Neural cell (in vitro differentiated cells): ENCODE measurements around the gene POLE3.

ENCODE experiments used
- EP300 ChIP-seq: fragments of 450-650 bp; conservative IDR thresholded peaks from 2 replicates; pipeline ENCODE4 v1.6.1; 2014; ENCODE audit warnings: antibody characterized with exemption, mild to moderate bottlenecking, moderate library complexity; ENCODE audit not compliant: poor library complexity, severe bottlenecking
- EZH2 ChIP-seq: fragments of 200-600, 300-800 bp; shearing (Covaris generic), sonication (generic); IDR thresholded peaks from 2 replicates; pipeline ENCODE4 v1.6.1; 2014; ENCODE audit warnings: antibody characterized with exemption, low read length, borderline replicate concordance, mild to moderate bottlenecking; ENCODE audit not compliant: insufficient read depth, poor library complexity, severe bottlenecking
- POLR2AphosphoS5 ChIP-seq: IDR thresholded peaks from 2 replicates; pipeline ENCODE4 v1.6.1; 2012
- RAD21 ChIP-seq: fragments of 450-650 bp; conservative IDR thresholded peaks from 2 replicates; pipeline ENCODE4 v1.6.1; 2014; ENCODE audit warnings: antibody characterized with exemption, mild to moderate bottlenecking, moderate library complexity
- TAF1 ChIP-seq: IDR thresholded peaks from 2 replicates; pipeline ENCODE4 v1.6.1; 2012; ENCODE audit warnings: low read depth
- TF ChIP-seq, protein P1 (sequence below): fragments of 450-650 bp; IDR thresholded peaks from 2 replicates; pipeline ENCODE4 v1.5.1; 2014; ENCODE audit warnings: antibody characterized with exemption, mild to moderate bottlenecking, moderate library complexity; ENCODE audit not compliant: poor library complexity, severe bottlenecking
- TF ChIP-seq, protein P2 (sequence below): IDR thresholded peaks from 2 replicates; pipeline ENCODE4 v1.6.1; 2012; ENCODE audit warnings: borderline replicate concordance

DNA sequence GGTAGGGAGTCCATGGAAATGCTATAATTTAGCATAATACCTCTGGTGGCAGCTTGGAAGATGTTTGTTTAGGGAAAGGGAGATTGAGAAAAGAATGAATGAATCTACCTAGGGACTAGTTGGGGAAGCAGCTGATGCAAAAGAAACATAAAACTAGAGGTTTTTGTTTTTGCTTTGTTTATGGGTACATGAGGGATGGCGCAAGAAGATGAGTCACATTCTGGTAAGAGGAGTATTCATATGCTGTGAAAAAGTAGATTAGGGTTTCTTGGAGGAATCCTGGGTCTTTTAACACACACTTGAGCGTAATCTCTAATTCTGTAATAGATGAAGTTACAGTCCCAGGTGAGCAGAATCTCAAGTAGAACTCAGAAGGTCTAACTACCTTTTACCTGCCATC is 17.2 kb upstream of the POLE3 start:
- TF ChIP-seq, protein P1, sequence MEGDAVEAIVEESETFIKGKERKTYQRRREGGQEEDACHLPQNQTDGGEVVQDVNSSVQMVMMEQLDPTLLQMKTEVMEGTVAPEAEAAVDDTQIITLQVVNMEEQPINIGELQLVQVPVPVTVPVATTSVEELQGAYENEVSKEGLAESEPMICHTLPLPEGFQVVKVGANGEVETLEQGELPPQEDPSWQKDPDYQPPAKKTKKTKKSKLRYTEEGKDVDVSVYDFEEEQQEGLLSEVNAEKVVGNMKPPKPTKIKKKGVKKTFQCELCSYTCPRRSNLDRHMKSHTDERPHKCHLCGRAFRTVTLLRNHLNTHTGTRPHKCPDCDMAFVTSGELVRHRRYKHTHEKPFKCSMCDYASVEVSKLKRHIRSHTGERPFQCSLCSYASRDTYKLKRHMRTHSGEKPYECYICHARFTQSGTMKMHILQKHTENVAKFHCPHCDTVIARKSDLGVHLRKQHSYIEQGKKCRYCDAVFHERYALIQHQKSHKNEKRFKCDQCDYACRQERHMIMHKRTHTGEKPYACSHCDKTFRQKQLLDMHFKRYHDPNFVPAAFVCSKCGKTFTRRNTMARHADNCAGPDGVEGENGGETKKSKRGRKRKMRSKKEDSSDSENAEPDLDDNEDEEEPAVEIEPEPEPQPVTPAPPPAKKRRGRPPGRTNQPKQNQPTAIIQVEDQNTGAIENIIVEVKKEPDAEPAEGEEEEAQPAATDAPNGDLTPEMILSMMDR: no peak
- no peak for TF ChIP-seq RAD21
- no peak for TF ChIP-seq EZH2
- TF ChIP-seq EP300: no peak
- no peak for TF ChIP-seq POLR2AphosphoS5
- TF ChIP-seq TAF1: no peak
- TF ChIP-seq, protein P2, sequence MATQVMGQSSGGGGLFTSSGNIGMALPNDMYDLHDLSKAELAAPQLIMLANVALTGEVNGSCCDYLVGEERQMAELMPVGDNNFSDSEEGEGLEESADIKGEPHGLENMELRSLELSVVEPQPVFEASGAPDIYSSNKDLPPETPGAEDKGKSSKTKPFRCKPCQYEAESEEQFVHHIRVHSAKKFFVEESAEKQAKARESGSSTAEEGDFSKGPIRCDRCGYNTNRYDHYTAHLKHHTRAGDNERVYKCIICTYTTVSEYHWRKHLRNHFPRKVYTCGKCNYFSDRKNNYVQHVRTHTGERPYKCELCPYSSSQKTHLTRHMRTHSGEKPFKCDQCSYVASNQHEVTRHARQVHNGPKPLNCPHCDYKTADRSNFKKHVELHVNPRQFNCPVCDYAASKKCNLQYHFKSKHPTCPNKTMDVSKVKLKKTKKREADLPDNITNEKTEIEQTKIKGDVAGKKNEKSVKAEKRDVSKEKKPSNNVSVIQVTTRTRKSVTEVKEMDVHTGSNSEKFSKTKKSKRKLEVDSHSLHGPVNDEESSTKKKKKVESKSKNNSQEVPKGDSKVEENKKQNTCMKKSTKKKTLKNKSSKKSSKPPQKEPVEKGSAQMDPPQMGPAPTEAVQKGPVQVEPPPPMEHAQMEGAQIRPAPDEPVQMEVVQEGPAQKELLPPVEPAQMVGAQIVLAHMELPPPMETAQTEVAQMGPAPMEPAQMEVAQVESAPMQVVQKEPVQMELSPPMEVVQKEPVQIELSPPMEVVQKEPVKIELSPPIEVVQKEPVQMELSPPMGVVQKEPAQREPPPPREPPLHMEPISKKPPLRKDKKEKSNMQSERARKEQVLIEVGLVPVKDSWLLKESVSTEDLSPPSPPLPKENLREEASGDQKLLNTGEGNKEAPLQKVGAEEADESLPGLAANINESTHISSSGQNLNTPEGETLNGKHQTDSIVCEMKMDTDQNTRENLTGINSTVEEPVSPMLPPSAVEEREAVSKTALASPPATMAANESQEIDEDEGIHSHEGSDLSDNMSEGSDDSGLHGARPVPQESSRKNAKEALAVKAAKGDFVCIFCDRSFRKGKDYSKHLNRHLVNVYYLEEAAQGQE: no peak
